ENCODE measurements around the gene CHPF2.

Gene CHPF2

DNA sequence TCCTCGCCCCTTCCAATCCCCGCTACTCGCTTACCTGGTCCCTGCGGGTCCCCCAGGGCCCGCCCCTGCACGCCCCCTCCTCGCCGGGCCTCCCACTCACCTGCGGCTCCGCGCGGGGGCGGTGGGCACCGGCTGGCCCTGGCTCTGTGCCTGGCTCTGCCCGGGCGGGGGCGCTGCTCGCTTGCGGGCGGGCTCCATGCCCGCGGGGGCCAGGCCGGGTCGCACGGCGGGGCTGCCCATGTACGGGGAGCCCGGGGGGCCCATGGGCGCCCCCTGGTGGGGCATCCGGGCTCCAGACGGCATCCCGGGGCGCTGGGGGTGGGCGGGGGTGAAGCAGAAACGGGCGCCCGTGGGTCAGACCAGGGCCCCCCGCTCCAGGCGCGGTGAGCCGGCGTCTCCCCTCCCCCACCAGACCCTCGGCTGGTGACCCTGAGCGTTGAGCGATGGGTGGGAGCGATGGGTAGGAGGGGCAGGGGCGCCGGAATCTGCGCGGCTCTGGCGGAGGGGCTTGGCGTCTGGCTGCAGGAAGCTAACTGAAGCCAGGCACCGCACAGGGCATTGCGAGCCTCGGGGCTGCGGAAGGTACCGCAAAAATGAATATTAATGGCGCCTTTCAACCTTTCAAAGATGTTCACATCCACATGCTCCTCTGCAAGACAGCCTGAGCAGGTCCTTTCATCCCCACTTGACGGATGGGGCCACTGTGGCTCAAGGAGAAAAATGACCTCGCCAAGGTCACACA lies 13.2 kb downstream of the CHPF2 start:
- DNase-seq (ENCODE audit: low read depth): no peak

DNA sequence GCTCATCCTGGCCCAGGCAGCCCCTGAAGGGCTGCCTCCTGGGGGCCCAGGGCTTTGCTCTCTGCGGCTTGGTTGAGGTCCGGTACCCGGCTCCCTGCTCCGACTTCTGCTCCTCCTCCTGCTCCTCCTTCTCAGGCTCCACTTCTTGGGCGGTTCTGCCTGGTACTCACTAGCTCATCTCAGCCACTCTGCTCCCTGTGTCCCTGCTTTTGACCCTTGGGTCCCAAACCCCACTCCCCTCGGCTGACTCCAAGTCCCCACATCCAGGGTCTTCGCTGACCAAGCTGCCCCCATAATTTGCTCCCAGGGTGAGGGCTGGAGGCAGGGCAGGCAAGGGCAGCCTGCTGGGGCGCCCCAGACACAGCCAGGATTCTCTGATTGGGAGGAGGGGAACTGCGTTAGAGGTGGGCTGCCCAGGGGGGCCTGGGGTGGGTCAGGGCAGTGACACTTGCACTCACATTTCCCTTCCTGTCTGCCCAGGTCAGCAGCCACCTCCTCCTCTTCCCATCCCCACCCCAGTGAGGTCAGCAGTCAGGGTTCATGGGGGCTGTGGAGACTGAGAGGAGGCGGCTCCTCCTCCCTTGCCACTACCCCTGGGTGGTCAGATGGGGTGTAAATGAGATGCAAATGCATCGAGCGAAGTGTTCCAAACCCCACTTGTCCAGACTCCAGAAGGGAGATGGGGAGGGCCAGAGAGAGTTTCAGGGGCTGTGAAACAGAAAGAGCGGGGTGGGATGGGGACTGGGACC lies 14.0 kb downstream of the CHPF2 start:
- DNase-seq (ENCODE audit: low read depth): no peak

DNA sequence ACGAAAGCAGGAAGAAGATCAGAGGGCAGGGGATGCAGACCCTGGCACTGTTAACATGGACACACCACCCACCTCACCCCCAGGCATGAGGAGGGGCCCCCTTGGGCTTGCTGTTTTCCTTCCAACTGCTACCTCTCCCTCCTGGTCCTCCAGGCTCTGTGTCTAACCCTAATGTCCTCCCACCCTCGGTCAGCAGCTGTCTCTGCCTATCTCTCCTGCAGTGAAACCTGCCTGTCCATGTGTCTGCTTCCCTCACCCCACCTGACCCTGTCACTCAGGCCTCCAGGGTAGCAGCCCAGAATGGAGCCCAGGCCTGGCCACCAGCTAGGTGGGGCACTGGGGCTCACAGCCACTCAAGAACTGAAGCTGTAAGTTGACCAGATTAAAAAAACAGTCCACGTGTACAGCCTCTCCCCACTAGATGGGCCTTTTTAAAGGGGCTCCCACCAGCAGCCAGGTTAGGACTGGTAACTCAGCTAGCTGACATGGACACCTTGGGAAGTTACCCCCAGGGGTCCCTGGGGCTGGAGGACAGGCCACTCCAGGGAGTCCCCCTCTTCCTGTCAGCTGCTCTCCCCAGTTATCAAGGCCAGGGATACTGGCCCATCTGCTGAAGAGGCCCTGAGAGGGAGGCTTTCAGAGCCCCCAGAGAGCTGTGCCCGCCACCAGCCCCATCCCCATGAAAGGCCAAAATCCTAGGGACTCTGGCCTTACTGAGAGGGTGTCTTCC lies 14.7 kb downstream of the CHPF2 start:
- no peak for DNase-seq (ENCODE audit: low read depth)

DNA sequence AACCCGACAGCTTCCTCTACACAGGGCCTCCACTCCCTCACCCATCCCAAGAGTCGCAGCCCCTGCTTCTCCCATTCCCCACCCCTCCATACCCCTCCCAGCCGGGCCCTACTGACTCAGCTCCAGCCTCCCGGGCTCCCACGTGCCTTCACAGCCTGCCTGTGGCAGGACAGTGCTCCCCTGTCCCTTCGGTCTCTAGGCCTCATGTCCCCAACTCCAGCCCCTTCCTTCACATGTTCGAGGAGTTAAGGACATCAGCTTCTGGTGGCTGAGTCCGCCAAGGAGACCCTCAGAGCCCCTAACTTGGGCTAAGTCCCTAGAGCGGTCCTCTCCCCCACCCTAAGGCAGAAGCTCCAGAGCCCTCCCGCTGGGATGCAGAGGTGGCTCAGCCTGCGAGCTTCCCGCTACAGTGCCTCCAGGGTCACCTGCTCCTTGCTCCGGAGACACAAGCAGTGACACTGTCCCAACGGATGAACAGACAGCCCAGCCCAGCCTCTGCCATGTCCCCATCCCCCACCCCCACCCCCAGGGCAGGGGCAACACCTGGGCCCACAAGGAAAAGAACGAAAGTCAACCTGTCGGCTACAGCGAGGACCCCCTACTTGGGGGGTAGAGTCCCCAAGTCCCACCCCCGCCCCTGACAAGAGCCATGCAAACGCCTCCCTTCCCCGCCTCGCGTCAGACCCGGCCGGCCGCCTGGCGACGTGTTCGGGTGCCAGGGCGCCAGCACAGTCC lies 15.5 kb downstream of the CHPF2 start:
- DNase-seq (ENCODE audit: low read depth): no peak

DNA sequence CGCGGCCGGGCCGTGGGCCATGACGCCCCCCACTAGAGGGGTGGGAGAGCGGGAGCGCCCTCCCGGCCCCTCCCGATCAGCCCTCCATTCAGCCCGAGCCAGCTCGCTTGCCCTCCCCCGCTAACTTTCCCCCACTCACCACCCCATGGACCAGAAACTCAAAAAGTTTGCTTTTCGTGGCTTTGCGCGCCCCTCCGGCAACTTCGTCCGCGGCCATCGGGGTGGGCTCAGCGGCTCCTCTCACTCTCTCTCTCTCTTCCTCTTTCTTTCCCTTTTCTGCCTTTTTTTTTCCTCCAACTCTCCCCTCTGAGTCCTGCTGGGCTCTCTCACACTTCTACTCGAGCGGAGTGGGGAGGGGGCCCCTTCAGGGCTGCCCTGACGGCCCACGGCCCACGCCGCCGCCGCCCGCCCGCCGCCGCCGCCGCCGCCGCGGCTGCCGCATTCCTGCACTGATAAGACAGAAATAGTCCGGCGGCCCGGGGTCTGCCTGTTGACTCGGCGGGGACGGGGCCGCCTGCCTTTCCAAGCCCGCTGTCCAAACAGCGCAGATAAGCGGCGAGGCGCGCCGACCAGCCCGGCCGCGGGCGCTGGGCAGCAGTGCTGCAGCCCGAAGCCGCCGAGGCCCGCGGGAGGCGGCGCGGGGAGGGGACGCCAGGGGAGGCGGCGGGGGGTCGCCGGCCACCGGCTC lies 16.2 kb downstream of the CHPF2 start, which contains the start of gene SMARCD3:
Gene SMARCD3, minus strand, starts transcription at position 349 of the 688 bp plus-strand sequence. Its CDS starts 132 bp downstream, at position 217.
- no peak for DNase-seq (ENCODE audit: low read depth)

DNA sequence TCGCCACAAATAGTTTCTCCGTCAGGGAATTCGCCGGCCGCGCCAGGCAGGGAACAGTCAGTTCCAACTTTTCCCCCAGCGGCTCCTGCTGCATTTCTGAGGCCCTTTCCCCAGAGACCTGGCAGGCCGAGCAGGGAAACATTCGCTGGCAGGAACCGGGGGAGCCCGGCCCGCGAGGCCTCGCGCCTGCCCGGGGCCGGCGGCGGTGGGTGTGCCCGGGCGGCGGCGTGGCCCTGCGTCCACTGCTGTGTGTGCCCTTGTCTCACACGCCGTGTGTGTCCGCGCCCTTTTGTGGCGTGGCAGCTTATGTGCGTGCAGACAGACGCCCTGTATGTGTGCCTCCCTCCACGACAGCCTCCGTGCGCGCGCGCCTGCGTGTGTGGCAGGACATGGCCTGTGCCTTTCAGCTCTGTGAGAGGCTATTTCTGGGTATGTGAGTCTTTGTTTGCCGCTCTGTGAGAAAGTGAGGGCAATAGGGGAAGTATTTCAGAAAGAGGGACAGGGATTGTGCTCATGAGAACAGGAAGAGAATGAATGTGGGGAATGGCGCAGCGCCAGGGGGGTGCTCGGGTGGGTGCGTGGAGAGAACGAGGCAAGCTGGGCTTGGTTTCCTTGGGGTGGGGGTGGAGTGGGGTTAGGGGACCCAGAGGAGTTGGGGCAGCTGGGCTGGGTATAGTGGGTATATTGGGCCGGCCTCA lies 16.9 kb downstream of the CHPF2 start:
- no peak for DNase-seq (ENCODE audit: low read depth)

DNA sequence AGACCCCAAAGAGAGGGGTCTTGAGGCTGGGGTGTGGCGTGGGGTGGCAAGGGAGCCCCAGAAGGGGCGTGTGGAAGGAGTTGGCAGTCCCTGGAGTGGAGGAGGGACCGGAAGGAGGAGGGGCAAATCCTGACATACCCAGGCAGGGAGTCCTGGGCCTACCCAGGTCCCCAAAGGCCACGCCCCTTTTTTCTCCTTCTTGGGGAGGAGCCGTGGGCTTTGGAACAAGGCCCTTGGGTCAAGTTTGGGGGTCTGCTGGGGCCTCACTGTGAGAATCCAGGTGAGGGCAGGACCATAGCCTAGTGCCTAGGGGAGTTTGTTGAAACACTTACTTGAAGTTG lies 17.4 kb downstream of the CHPF2 start:
- no peak for DNase-seq (ENCODE audit: low read depth)

DNA sequence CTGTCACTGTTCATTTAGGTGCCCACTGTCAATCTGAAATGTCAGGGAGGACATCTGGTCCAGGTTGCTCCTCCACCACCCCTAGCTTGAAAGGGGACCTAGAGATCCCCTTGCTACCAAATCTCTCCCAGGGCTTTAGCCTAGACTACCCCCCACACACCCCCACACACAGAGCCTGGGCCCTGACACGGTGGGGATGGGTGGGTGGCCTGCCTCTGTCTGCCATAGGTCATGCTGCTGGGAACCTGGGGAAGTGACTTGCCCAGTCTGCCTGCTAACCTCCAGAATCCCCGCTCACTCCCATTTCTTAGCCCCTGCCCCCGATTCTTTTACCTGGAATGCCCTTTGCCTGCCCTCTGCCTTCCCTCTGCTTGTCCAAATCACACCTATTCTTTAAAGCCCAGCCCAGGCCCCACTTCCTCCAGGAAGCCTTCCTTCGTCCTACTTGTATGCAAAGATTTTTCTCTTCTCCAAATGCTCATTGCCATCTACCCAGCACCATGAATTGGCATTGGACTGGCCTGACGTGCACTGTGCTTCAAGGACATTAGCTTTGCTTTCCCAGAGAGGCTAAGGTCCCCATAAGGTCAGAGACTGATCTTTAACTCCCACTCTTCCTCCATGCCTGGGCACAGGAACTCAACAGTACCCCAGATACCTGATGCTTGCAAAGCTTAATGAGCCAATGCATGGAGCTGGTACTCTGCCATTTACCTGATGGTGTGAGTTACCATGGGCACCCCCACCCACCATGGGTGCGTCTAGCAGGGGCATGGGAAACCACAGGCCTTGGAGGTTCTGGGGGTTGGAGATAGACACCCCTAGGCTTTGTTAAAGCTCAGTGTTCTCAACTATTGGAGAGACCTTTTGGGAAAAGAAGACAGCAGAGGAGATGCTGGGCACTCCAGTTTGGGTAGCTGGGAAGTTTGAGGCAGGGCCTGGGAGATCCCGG lies 18.2 kb downstream of the CHPF2 start:
- DNase-seq (ENCODE audit: low read depth): no peak

DNA sequence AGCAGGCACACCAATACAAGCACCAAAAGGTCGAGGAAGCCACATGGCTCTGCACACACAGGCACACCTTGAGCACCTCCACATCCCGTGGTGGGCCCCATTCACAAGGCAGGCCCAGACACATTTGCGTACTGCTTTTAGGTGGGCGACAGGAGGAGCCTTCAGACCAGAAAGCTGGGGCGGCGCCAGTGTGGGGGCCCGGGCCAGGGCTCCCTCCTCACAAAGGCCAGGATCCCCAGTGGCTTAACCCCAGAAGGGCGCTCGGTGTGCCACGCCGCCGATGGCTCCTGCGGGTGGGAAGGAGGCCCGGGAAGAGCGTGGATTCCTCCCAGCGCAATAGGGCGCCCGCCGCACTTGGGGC lies 19.0 kb downstream of the CHPF2 start:
- DNase-seq (ENCODE audit: low read depth): no peak

DNA sequence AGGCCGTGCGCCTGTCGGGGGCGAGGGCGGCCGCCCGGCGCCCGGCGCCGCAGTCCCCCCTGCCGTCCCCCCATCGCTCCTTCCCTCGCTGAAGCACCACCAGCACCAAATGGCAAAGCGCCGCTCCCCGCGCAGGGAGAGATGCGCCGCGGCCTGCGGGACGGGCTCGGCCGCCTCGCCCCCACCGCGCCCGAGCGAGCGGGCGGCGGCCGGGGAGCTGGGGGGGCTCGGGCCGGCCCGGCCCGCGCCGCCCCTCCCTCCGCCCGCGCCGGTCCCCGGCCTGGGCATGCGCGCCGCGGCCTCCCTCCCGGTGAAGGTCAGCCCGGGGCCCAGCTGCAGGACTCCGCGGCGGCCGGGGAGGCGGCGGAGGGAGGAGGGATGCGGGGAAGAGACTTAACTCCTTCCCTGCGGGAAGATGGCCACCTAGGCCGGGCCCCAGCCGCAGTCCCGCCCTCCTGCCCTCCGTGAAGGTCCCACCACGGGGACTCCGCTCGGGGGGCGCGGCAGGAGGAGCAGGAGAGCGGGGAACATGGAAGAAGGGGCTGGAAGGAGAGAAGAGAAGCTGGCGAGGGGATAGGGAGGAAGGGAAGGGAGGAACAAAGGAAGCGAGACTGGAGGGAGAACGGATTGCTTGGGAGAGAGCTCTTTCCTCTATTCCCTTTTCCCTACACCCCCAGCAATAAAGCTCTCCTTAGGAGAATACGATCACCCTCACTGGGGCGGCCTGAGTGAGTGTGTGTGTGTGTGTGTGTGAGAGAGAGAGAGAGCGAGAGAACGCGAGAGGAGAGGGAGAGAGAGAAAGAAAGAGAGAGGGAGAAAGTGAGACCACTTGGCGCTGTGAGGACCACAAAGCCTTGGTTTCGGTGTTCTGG lies 19.6 kb downstream of the CHPF2 start:
- DNase-seq (ENCODE audit: low read depth): no peak

DNA sequence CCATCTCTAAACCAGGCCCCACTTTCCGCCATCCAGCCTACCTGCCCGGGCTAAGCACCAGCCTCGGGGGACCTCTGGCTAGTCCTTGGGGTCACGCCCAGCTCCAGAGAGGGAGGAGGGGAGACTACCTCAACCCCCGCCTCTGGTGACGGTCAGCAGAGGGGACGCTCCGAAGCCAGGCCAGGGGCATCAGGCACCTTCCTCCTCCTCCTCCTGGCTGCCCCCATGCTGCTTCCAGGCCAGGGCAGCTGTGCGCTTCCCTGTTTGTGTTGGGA lies 20.2 kb downstream of the CHPF2 start:
- DNase-seq (ENCODE audit: low read depth): no peak

DNA sequence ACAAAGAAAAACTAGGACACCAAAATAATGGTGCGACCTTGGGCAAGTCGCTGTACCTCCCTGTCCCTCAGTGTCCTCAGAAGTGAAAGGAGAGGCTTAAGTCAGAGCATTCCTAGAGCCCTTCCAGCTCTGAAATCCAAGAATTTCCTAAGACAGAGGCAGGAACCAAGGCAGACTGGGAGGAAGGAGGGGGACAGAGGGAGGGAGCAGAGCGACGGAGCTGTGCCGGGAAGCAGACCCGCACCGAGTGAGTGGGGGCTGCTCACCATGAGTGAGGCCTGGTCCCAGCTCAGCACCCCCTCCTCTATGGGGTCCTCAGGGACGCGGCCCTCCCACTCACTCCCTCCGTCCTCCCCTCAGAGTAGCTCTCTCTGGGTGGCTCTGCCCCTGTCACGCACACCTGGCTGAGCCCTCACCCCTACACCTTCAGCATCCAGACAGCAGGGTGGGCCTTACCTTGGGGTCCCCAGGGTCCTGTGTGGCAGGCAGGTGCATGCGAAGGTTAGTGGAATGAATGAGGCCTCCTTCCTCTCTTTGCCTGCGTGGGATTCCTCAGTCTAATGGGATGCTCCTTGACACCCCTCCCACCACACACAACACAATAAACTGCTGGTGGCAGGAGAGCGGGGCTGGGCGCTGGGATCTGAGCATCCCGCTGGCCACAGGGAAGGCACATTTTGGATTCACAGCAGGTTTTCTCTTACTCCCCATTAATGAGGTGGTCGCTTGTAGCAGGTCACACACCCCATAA lies 20.9 kb downstream of the CHPF2 start:
- no peak for DNase-seq (ENCODE audit: low read depth)

DNA sequence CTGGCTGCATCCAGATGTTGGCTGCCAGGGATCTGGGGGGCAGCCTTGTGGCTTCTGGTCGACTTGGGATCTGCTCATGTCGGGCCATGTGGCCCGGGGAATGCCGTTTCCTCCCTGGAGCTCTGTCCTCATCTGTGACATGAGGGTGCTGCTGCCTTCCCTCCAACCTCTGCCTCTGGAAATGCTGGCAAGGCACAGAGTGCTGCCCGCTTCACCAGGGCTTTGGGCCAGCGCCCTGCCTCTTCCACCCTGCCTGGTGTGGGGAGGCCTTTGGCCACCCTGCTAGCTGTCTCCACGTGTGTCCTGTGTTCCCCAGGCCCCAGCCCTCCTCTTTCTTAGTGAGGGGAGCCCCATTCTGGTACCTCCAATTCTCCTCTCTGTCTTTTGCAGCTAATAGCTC lies 22.0 kb downstream of the CHPF2 start:
- DNase-seq (ENCODE audit: low read depth): no peak

DNA sequence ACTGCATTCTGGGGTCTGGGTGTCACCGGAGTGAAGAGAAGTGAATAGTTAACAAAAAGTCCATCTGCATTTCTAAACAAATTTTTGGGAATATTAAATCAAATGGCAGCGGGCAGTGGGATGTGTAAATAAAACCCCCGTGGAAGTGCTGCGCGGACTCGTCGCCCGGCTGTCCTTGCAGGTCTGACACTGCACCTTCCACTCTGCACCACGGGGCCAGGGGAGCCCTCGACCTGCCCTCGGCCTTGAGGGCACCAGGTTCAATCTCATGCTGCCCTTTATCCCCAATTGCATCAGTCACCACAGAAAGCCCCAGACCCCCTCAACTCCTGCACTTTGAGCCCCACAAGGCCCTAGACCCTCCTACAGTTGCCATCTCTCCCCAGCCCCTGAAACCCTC lies 22.6 kb downstream of the CHPF2 start:
- DNase-seq (ENCODE audit: low read depth): no peak

DNA sequence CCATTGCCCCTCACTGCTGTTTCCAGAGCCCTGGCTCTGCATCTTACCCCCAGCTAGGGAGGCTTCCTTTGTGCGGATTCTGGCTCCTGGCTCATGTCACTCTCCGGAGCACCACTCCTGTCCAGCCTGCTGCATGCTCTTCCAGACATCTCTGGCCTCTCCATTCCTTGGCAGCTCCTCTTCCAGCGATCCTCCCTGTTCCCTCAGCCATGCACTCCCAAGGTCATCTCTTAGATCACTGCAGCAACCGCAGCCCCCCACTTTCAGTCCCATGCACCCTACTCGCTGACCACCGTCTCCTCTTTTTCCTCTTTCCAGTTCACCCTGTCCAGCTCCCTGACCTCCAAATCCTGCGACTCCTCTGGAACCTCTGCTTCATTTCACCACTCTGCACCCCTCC lies 23.1 kb downstream of the CHPF2 start:
- no peak for DNase-seq (ENCODE audit: low read depth)

DNA sequence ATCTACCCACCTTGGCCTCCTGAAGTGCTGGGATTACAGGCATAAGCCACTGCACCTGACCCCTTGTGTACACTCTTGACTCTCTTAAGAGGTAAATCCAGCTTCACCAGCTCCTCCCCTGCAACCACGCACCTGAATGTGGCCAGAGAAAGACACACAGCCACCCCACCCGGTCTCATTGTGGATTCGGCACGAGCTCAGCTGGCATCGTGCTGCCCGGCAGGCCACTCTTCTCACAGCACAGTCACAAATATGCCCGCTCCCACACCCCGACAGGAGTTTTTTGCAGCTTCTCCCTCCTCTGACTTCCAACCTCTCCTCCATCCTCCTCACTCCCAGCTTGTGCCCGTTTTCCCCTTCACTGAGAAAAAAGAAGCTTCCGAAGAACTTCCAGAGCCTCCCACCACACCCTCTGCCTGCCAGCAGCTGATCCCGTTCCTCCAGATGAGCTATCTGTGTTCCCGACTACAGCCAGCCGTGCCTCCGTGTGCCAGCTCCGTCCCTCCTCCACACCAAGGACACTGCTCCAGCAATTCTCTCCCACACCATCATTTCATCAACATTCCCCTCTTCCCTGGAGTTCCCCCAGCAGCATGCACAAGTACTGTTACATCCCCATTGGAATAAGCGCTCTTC lies 24.2 kb downstream of the CHPF2 start:
- DNase-seq (ENCODE audit: low read depth): no peak

DNA sequence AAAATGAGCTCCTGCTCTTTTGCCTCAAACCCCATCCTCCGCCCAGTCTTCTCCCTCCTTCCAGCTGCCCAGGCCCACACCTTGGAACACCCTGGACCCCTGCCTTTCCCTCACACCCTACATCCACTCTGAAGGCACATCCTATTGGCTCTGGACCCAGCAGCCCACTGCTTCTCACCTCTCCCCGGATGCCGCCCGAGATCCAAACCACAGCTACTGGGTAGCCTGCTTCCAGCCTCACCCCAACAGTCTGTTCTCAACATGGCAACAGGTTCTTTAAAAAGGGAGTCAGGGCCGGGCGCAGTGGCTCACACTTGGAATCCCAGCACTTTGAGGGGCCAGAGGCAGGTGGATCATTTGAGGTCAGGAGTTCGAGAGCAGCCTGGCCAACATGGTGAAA lies 25.7 kb downstream of the CHPF2 start:
- DNase-seq (ENCODE audit: low read depth): no peak

DNA sequence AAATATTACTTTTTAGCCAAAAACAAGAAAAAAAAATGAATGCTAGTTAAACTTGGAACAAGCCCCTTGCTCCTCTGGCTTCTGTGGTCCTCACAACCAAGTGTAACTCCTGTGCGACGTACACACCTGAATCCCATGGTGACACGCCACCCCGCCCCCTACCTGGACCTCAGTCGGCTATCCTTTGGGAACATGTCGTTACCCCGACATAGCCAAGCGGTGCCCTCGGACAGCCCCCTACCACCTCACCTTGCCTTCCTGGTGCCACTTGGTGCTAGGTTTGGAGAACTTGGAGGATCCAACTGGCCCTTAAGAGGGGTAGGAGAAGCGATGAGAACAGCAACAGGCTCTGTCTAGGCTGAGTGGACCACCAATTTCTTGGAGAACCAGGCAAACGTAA lies 28.2 kb downstream of the CHPF2 start:
- DNase-seq (ENCODE audit: low read depth): no peak

Data from GM04503 (cell line).